Tibial nerve (tissue), 4 donors: Measurements from ENCODE around the gene RARRES1. TPM values are rescaled to one million over a fixed set of nuclear protein-coding genes. Genes with fewer than 3 reads are reported as not detected.

ENCODE experiments used
- DNase-seq, 2 donors: peaks; one replicate each; pipeline ENCODE4 v3.0.0-alpha.2; 2019; ENCODE audit warnings: low spot score in 2 of 2
- H3K27ac ChIP-seq, 4 donors: fragments of 200-600 bp; sonication (generic) in 3 of 4; one replicate each; pipeline ENCODE4 v1.5.1; 2017 to 2019; ENCODE audit warnings: mild to moderate bottlenecking in 1 of 4
- H3K27me3 ChIP-seq, 2 donors: fragments of 200-600 bp; sonication (generic) in 1 of 2; one replicate each; pipeline versions ENCODE4 v1.5.1 to v1.6.0; 2017 to 2019
- H3K36me3 ChIP-seq, 3 donors: fragments of 200-600 bp; sonication (generic); one replicate each; pipeline ENCODE4 v1.5.1; 2018 to 2019
- H3K4me1 ChIP-seq, 4 donors: fragments of 200-600 bp; sonication (generic) in 3 of 4; one replicate each; pipeline ENCODE4 v1.5.1; 2017 to 2019
- H3K4me3 ChIP-seq, 4 donors: fragments of 200-600 bp; sonication (generic) in 3 of 4; one replicate each; pipeline ENCODE4 v1.5.1; 2017 to 2019; ENCODE audit warnings: mild to moderate bottlenecking in 1 of 4, moderate library complexity in 1 of 4
- H3K9me3 ChIP-seq, 4 donors: fragments of 200-600 bp; sonication (generic) in 3 of 4; one replicate each; pipeline ENCODE4 v1.5.1; 2017 to 2019
- CTCF ChIP-seq, 5 experiments: fragments of 200-600 bp in 3 of 5; fragments of 450-650 bp in 2 of 5; sonication (generic) in 3 of 5; IDR thresholded peaks; one replicate each; pipeline ENCODE4 v1.5.1; 2016 to 2019; ENCODE audit warnings: antibody characterized with exemption in 5 of 5, mild to moderate bottlenecking in 3 of 5, moderate library complexity in 2 of 5
- EP300 ChIP-seq, 2 donors: sonication (generic); formaldehyde crosslinking; IDR thresholded peaks; one replicate each; pipeline ENCODE4 v1.6.1; 2017; ENCODE audit warnings: antibody characterized with exemption in 2 of 2, mild to moderate bottlenecking in 1 of 2
- POLR2A ChIP-seq, 2 donors: fragments of 450-650 bp; IDR thresholded peaks; one replicate each; pipeline ENCODE4 v1.6.1; 2017; ENCODE audit warnings: antibody characterized with exemption in 2 of 2, mild to moderate bottlenecking in 2 of 2, moderate library complexity in 2 of 2
- WGBS, 2 donors: methylation state at CpG; one replicate each; pipeline ENCODE4 v1.1.5; 2018; 5-methylcytosine and 5-hydroxymethylcytosine counted together
- total RNA-seq, 4 donors: library from RNA; depleted of rRNA; stranded (reverse); fragments of >200 nt; gene quantifications; one replicate each; pipeline ENCODE4 v1.1.0, GENCODE V29; 2016

The RARRES1 gene
- total RNA-seq, 4 donors from 2014 or later, result 17.0 to 1,032 (median 80.4) TPM

- Histone ChIP-seq H3K27ac (peak overlapping the region in 3 of 4 donors; percentile 79 to 83 (median 81)), H3K4me1 (peaks cover 0 to 34% (median 9%) of the 10 kb centered on the region in 4 donors), H3K36me3 (peaks cover 0 to 21% (median 0%) of the 10 kb centered on the region in 3 donors), H3K27me3 (no peaks in the 10 kb centered on the region), H3K4me3 (peak overlapping the region; percentile 37 to 56 (median 47)), H3K9me3 (no peaks in the 10 kb centered on the region)
- TF ChIP-seq EP300 (IDR thresholded peaks at IDR 0.05) (no peak), CTCF (IDR thresholded peaks at IDR 0.05) (no peak), POLR2A (IDR thresholded peaks at IDR 0.05) (no peak)
- no peak for DNase-seq
- WGBS, 2 donors, result 13 to 42% methylated on average over 6 of the region's 6 CpGs
Observed at GRCh38 chr3:158671821-158672214, 60.4 kb downstream of the RARRES1 start.

- 82 to 87% methylated on average over 2 of the region's 2 CpGs for WGBS, 2 donors
Observed at GRCh38 chr3:158668506-158668905, 63.8 kb downstream of the RARRES1 start.

GRCh38 chr3:158666416-158666815, 65.8 kb downstream of the RARRES1 start:
- Histone ChIP-seq H3K9me3 (no peaks in the 10 kb centered on the region), H3K4me1 (peaks cover 0 to 20% (median 2%) of the 10 kb centered on the region in 4 donors), H3K27ac (no peak overlapping the region), H3K27me3 (no peaks in the 10 kb centered on the region), H3K4me3 (no peak overlapping the region), H3K36me3 (peaks cover 0 to 66% (median 7%) of the 10 kb centered on the region in 3 donors)
- TF ChIP-seq CTCF (IDR thresholded peaks at IDR 0.05), result no peak
- TF ChIP-seq EP300 (IDR thresholded peaks at IDR 0.05), result no peak
- no peak for TF ChIP-seq POLR2A (IDR thresholded peaks at IDR 0.05)
- WGBS, 2 donors, result 79 to 86% methylated on average over 3 of the region's 3 CpGs
- DNase-seq, result no peak

More at GRCh38 chr3:158668506-158668905, 63.8 kb downstream of the RARRES1 start:
- H3K4me1 ChIP-seq, result peaks cover 0 to 34% (median 9%) of the 10 kb centered on the region in 4 donors
- peaks cover 0 to 48% (median 7%) of the 10 kb centered on the region in 3 donors for H3K36me3 ChIP-seq
- DNase-seq, result peak in 1 of 2 donors; percentile 12
- H3K27me3 ChIP-seq, result no peaks in the 10 kb centered on the region
- TF ChIP-seq POLR2A (IDR thresholded peaks at IDR 0.05) (no peak), EP300 (IDR thresholded peaks at IDR 0.05) (peak in 1 of 2 donors; percentile 40)
- no peak overlapping the region for H3K4me3 ChIP-seq
- H3K27ac ChIP-seq, result no peak overlapping the region
- H3K9me3 ChIP-seq, result no peaks in the 10 kb centered on the region

- Histone ChIP-seq H3K36me3 (peaks cover 0 to 86% (median 9%) of the 10 kb centered on the region in 3 donors), H3K9me3 (no peaks in the 10 kb centered on the region), H3K27ac (no peak overlapping the region), H3K27me3 (no peaks in the 10 kb centered on the region), H3K4me3 (no peak overlapping the region), H3K4me1 (peaks cover 0 to 16% (median 0%) of the 10 kb centered on the region in 4 donors)
- 97 to 100% methylated on average over 1 of the region's 1 CpG for WGBS, 2 donors
- no peak for DNase-seq
- no peak for TF ChIP-seq EP300 (IDR thresholded peaks at IDR 0.05)
- TF ChIP-seq POLR2A (IDR thresholded peaks at IDR 0.05), result no peak
- no peak for TF ChIP-seq CTCF (IDR thresholded peaks at IDR 0.05)
Observed at GRCh38 chr3:158663832-158664231, 68.4 kb downstream of the RARRES1 start.

GRCh38 chr3:158663246-158663645, 69.0 kb downstream of the RARRES1 start:
- TF ChIP-seq POLR2A (IDR thresholded peaks at IDR 0.05) (no peak), CTCF (IDR thresholded peaks at IDR 0.05) (no peak), EP300 (IDR thresholded peaks at IDR 0.05) (no peak)
- 89 to 94% methylated on average over 1 of the region's 1 CpG for WGBS, 2 donors
- Histone ChIP-seq H3K27me3 (no peaks in the 10 kb centered on the region), H3K9me3 (no peaks in the 10 kb centered on the region), H3K4me1 (peaks cover 0 to 12% (median 0%) of the 10 kb centered on the region in 4 donors), H3K27ac (no peak overlapping the region), H3K4me3 (no peak overlapping the region), H3K36me3 (peaks cover 0 to 87% (median 11%) of the 10 kb centered on the region in 3 donors)
- no peak for DNase-seq
